Psoas muscle (tissue), 8 donors: ENCODE data around the gene P2RX4. TPM values are rescaled to one million over a fixed set of nuclear protein-coding genes. Genes with fewer than 3 reads are reported as not detected.
"Not testable (repeated sequence)": the region's sequence is repeated elsewhere in the genome, so short reads cannot be mapped to it uniquely, and the experiment has no call there.

ENCODE experiments used
- ATAC-seq, 4 donors: fragments of 200-7000 bp; cut with Tn5 transposase; one replicate each; pipeline ENCODE4 v1.9.1; 2020; ENCODE audit warnings: moderate library complexity in 3 of 4, mild to moderate bottlenecking in 2 of 4
- DNase-seq, 2 donors: peaks; one replicate each; pipeline ENCODE4 v3.0.0-alpha.2; 2020
- H3K27ac ChIP-seq: fragments of 200-600 bp; one replicate; pipeline ENCODE4 v1.8.0; 2022
- H3K27me3 ChIP-seq, 3 donors: fragments of 200-600 bp in 1 of 3; one replicate each; pipeline versions ENCODE4 v1.6.1 to v1.8.0; 2013 to 2022; ENCODE audit warnings: low read length in 2 of 3, mild to moderate bottlenecking in 2 of 3, moderate library complexity in 1 of 3; ENCODE audit not compliant: insufficient read depth in 3 of 3
- H3K36me3 ChIP-seq, 2 donors: fragments of 200-600 bp in 1 of 2; one replicate each; pipeline versions ENCODE4 v1.6.1 to v1.8.0; 2013 to 2022; ENCODE audit warnings: low read depth in 1 of 2, mild to moderate bottlenecking in 1 of 2, moderate library complexity in 1 of 2; ENCODE audit not compliant: insufficient read depth in 1 of 2
- H3K4me1 ChIP-seq: fragments of 200-600 bp; one replicate; pipeline ENCODE4 v1.8.0; 2022
- H3K4me3 ChIP-seq: fragments of 200-600 bp; one replicate; pipeline ENCODE4 v1.8.0; 2022; ENCODE audit warnings: mild to moderate bottlenecking
- H3K9me3 ChIP-seq: fragments of 200-600 bp; one replicate; pipeline ENCODE4 v1.8.0; 2022
- CTCF ChIP-seq: fragments of 200-600 bp; IDR thresholded peaks from one replicate; pipeline ENCODE4 v1.8.0; 2022; ENCODE audit warnings: antibody characterized with exemption
- WGBS, 3 donors: extraction: QIAGEN DNeasy Blood & Tissue Kit; methylation state at CpG; one replicate each; pipeline versions ENCODE4 v1.1.6 to v1.1.7; 2013; 5-methylcytosine and 5-hydroxymethylcytosine counted together
- intact Hi-C, 2 donors: fragments of 100-400 bp; cut with DNase I; formaldehyde crosslinking; loops; one replicate each; pipeline versions ENCODE4 v1.11.0 to v1.14.2; 2022
- polyA plus RNA-seq, 3 donors: library from polyadenylated mRNA; stranded (reverse); fragments of 200-250 nt; gene quantifications; one replicate each; pipeline ENCODE4 v1.2.3, GENCODE V29; 2013
- total RNA-seq, 4 donors: library from RNA; stranded (reverse); fragmentation: NEBNext Ultra II Directional in 2 of 4; extraction: Animal tissue kit (Norgen Biotek cat#: 25700) in 2 of 4; gene quantifications; one replicate each; pipeline versions ENCODE4 v1.2.1 to v1.2.4, GENCODE V29; 2021 to 2023
- donor health status: healthy with polysubstance abuse.
- donor health status: DM: no; HTN: no; CAD: no; lungs with moderate emphysema.
- donor health status: Bipolar disorder and iron deficiency.
- donor health status: healthy.
- donor health status: DM: yes; HTN: yes; CAD: no.
- donor health status: DM: no; HTN: no; CAD: no.
- donor health status: DM: no; HTN: no; CAD: no.
- donor health status: DM: yes; HTN: yes; CAD: no.

P2RX4 gene
- total and polyA plus RNA-seq, 7 donors, result 1.1 to 3.4 (median 1.7) TPM

GRCh38 chr12:121222847-121223246, 12.9 kb downstream of the P2RX4 start:
- Histone ChIP-seq H3K27ac (no peak overlapping the region), H3K9me3 (no peaks in the 10 kb centered on the region), H3K36me3 (no peaks in the 10 kb centered on the region), H3K27me3 (no peaks in the 10 kb centered on the region), H3K4me1 (no peaks in the 10 kb centered on the region), H3K4me3 (no peak overlapping the region)
- ATAC-seq (no peak), DNase-seq (no peak)
- 89 to 97% (median 93%) methylated on average over 10 of the region's 10 CpGs for WGBS, 3 donors
- intact Hi-C loops, result no loop called here
- no peak for TF ChIP-seq CTCF

- H3K4me3 ChIP-seq, result no peak overlapping the region
- H3K4me1 ChIP-seq, result no peaks in the 10 kb centered on the region
- DNase-seq (no peak), ATAC-seq (no peak)
- TF ChIP-seq CTCF, result no peak
- 85 to 90% (median 87%) methylated on average over 19 of the region's 19 CpGs for WGBS, 3 donors
- no peak overlapping the region for H3K27ac ChIP-seq
- H3K27me3 ChIP-seq, result no peaks in the 10 kb centered on the region
- H3K9me3 ChIP-seq, result no peaks in the 10 kb centered on the region
- no peaks in the 10 kb centered on the region for H3K36me3 ChIP-seq
- intact Hi-C loops, result no loop called here
Observed at GRCh38 chr12:121223292-121224285, 13.7 kb downstream of the P2RX4 start.

DNA sequence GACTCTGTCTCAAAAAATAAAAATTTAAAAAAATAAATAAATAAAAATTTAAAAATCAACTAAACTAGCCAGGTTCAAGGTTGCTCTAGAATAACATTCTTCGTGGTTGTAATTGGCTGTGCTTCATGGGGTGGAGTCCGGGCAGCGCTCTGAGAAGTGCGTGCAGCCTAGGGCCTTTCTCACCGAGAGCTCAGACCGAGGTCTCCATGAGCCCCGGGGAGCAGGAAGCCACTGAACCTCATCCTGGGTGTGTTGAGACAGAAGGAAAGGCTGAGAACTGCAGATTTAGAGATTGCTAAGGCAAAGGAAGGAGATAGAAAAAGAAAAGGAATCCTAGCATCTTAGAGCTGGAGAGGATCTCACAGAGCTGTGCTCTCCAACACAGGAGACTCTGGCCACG, 14.7 kb downstream of the P2RX4 start:
- no peak for DNase-seq
- H3K27me3 ChIP-seq, result no peaks in the 10 kb centered on the region
- no peak overlapping the region for H3K27ac ChIP-seq
- no peaks in the 10 kb centered on the region for H3K36me3 ChIP-seq
- no peak overlapping the region for H3K4me3 ChIP-seq
- intact Hi-C loops, result no loop called here
- no peaks in the 10 kb centered on the region for H3K4me1 ChIP-seq
- no peak for TF ChIP-seq CTCF
- H3K9me3 ChIP-seq, result no peaks in the 10 kb centered on the region
- WGBS, 3 donors, result 88 to 90% (median 89%) methylated on average over 8 of the region's 8 CpGs
- no peak for ATAC-seq

DNA sequence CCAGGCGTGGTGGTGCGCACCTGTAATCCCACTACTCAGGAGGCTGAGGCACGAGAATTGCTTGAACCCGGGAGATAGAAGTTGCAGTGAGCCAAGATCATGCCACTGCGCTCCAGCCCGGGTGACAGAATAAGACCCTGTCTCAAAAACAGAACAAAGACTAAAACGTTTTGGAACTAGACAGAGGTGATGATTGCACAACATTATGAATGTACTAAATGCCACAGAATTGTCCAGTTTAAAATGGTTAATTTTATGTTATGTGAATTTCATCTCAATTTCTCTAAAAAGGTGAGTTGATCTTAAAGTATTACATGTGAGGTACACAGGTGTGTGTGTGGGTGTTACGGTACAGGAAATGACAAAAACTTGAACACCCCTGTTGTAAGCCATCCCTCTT, 16.5 kb downstream of the P2RX4 start:
- 89 to 92% (median 90%) methylated on average over 8 of the region's 8 CpGs for WGBS, 3 donors
- no peaks in the 10 kb centered on the region for H3K9me3 ChIP-seq
- no peak overlapping the region for H3K4me3 ChIP-seq
- no peaks in the 10 kb centered on the region for H3K36me3 ChIP-seq
- no peak for TF ChIP-seq CTCF
- no peak for DNase-seq
- no peak overlapping the region for H3K27ac ChIP-seq
- intact Hi-C loops, result no loop called here
- no peak for ATAC-seq
- no peaks in the 10 kb centered on the region for H3K4me1 ChIP-seq
- H3K27me3 ChIP-seq, result no peaks in the 10 kb centered on the region

GRCh38 chr12:121226871-121227270, 16.9 kb downstream of the P2RX4 start:
- H3K4me1 ChIP-seq, H3K9me3 ChIP-seq, DNase-seq, H3K4me3 ChIP-seq, H3K27me3 ChIP-seq, H3K36me3 ChIP-seq, intact Hi-C loops, ATAC-seq, H3K27ac ChIP-seq: not testable (repeated sequence)
- 94 to 99% (median 95%) methylated on average over 8 of the region's 8 CpGs for WGBS, 3 donors
